Adipose tissue (tissue), 3 donors: ENCODE data around the gene ERVMER34-1. TPM values are rescaled to one million over a fixed set of nuclear protein-coding genes. Genes with fewer than 3 reads are reported as not detected.

ENCODE experiments used
- H3K27ac ChIP-seq: one replicate; pipeline ENCODE4 v1.5.1; 2013; ENCODE audit warnings: low read depth, low read length
- WGBS, 3 donors: extraction: QIAGEN DNeasy Blood & Tissue Kit; methylation state at CpG; one replicate each; pipeline ENCODE4 v1.1.7; 2013; 5-methylcytosine and 5-hydroxymethylcytosine counted together
- polyA plus RNA-seq, 3 donors: library from polyadenylated mRNA; stranded (reverse); fragments of 200-250 nt; gene quantifications; one replicate each; pipeline ENCODE4 v1.2.3, GENCODE V29; 2013
- donor health status: healthy with polysubstance abuse.
- donor health status: Bipolar disorder and iron deficiency.
- donor health status: healthy.

The ERVMER34-1 gene, protein sequence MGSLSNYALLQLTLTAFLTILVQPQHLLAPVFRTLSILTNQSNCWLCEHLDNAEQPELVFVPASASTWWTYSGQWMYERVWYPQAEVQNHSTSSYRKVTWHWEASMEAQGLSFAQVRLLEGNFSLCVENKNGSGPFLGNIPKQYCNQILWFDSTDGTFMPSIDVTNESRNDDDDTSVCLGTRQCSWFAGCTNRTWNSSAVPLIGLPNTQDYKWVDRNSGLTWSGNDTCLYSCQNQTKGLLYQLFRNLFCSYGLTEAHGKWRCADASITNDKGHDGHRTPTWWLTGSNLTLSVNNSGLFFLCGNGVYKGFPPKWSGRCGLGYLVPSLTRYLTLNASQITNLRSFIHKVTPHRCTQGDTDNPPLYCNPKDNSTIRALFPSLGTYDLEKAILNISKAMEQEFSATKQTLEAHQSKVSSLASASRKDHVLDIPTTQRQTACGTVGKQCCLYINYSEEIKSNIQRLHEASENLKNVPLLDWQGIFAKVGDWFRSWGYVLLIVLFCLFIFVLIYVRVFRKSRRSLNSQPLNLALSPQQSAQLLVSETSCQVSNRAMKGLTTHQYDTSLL
- polyA plus RNA-seq, result under 1 TPM; 0.09 to 0.32 (median 0.11) TPM

GRCh38 chr4:52750819-52751486 is at the start of gene ERVMER34-1:
ERVMER34-1 (minus strand) TSS chr4:52751425; CDS start chr4:52745520, 5,905 bp downstream.
- H3K27ac ChIP-seq, result no peak within 1 kb of the TSS
- WGBS, 3 donors, result 2% methylated on average over 60 to 61 of the region's 61 CpGs

DNA sequence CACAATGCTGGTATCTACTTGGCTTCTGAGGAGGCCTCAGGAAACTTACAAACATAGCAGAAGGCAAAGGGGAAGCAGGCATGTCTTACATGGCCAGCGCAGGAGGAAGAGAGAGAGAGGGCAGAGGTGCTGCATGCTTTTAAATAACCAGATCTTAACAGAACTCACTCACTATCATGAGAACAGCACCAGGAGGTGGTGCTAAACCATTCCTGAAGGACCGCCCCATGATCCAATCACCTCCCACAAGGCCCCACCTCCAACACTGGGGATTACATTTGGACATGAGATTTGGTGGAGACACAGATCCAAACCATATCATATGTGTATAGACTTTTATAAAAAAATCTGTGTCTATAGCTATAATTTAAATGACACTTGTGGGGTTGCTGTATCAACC is 48.6 kb upstream of the ERVMER34-1 start:
- 86 to 91% (median 90%) methylated on average over 2 of the region's 2 CpGs for WGBS, 3 donors
- no peak overlapping the region for H3K27ac ChIP-seq

- H3K27ac ChIP-seq, result no peak overlapping the region
These were observed 44.3 kb upstream of the ERVMER34-1 start for GRCh38 chr4:52795533-52795932.

DNA sequence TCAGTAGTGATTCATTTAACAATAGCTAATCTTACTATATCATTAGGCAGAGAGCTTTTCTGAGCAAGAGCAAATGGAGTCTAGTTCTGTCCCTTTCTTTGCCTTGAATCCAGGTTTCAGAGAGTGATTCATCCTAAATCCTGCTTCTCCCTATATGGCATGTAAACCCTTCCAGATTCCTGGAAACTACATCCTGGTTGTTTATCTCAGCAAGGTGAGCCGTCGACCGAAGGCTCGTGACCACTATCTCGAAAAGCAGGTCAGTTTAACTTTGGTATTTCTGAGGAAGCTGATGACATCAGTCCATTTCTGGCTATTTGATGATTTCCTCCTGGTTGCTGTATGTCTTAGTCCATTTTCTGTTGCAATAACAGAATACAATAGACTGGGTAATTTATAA is 40.7 kb upstream of the ERVMER34-1 start:
- 86 to 94% (median 88%) methylated on average over 5 of the region's 5 CpGs for WGBS, 3 donors
- H3K27ac ChIP-seq, result no peak overlapping the region

DNA sequence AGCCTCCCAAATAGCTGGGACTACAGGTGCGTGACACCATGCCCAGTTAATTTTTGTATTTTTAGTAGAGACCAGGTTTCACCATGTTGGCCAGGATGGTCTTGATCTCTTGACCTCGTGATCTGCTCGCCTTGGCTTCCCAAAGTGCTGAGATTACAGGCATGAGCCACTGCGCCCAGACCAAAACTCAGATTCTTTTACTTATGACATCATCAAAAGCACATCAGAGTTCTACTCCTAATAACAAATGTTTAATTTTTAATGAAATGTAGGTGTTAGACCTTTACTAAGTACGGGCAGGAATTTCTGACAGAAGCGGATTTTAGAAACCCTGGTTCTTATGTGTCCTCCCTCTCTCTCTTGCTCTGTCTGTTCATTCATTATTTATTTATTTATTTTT is 38.5 kb upstream of the ERVMER34-1 start:
- H3K27ac ChIP-seq, result no peak overlapping the region
- WGBS, 3 donors, result 93 to 98% (median 97%) methylated on average over 6 of the region's 6 CpGs

DNA sequence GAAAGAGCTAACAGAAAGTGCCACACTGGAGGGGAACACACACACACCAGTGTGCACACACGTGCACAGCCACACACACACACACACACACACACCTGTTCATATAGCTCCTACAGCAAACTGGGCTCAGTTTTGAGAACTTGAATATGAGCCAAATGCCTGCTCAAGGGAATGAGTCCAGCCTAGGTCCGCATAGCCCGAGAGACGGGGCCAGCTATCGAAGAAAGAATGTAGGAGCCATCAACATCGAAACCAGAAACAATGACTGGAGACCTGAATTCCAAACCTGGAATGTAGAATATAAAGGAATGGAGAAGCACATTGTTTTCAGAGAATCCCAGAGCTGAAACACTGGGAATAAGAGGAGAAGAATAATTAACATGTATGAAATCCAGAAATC is 37.6 kb upstream of the ERVMER34-1 start:
- 70 to 82% (median 80%) methylated on average over 6 of the region's 6 CpGs for WGBS, 3 donors
- no peak overlapping the region for H3K27ac ChIP-seq

DNA sequence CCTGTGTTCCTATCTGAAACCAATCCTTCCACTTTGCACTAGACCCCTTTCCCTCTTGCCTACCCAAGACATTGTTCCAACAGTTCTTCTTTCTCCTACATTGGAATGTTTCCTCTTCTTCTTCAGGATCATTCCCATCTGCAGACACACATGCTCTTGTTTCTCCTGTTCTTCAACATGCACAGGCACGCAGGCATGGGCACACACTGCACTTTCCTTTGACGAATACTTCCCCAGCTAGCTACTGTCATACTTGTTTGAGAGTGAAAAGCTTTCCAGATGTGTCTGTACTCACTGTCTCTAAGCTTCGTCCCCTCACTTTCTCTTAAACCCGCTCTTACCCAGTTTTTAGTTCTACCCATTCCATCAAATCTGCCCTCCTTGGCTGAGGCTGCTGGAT is 31.8 kb upstream of the ERVMER34-1 start:
- no peak overlapping the region for H3K27ac ChIP-seq
- WGBS, 3 donors, result 92 to 99% (median 93%) methylated on average over 4 of the region's 4 CpGs

DNA sequence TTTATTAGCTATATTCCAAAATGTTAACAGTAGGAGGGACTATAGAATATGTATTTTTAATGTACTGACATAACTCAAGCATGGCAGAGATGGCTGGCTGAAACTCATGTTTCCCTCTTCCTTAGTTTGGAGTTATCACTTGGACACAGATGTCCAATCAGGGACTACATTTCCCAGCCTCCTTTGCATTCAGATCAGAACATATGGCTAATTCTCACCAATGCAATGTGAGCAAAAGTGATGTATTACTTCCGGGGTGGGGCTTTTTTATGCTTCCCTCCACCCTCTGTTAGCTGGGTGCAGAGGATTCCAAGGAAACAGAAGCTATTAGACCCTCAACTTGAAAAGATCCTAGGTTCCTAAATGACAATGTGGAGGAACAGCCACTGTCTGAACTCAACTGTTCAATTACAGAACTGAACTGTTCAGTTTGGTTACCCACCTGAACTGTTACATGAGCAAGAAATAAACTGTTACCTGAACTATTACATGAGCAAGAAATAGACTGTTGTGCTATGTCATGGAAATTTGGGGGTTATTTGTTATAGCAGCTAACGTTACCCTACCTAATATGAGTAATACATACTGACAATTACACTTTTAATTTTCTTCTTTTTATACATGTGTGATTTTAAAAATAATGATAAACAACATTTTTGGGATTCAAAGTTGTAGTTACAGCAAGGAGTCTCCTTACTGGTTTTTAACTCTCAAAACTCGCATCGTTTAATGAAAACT is 29.6 kb upstream of the ERVMER34-1 start:
- WGBS, 3 donors, result 88 to 92% (median 88%) methylated on average over 4 of the region's 4 CpGs
- H3K27ac ChIP-seq, result no peak overlapping the region

DNA sequence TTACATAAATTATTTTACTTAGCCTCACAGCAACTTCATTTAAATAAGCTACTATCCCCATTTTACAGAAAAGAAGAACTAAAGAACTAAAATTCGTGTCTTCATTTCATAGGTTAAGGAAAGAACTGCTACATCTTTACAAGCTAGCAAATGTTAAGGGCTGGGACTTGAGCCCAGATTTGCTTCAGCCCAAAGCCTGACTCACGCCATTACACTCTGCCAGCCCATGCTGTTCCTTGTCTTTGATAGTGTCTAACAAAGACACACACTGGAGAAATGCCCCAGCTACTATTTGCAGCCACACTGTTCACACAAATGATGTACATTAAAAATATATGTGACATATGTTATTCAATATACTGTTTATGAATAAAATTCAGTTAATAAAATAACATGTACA is 29.0 kb upstream of the ERVMER34-1 start:
- WGBS, 3 donors, result 48 to 71% (median 56%) methylated on average over 2 of the region's 2 CpGs

GRCh38 chr4:52760256-52760655 is 9.0 kb upstream of the ERVMER34-1 start:
- H3K27ac ChIP-seq, result no peak overlapping the region
- WGBS, 3 donors, result 70 to 82% (median 71%) methylated on average over 8 of the region's 8 CpGs

More for the DNA sequence above, 29.0 kb upstream of the ERVMER34-1 start:
- H3K27ac ChIP-seq, result no peak overlapping the region

- H3K27ac ChIP-seq, result no peak overlapping the region
These were observed 4.2 kb upstream of the ERVMER34-1 start for GRCh38 chr4:52755426-52755825.

DNA sequence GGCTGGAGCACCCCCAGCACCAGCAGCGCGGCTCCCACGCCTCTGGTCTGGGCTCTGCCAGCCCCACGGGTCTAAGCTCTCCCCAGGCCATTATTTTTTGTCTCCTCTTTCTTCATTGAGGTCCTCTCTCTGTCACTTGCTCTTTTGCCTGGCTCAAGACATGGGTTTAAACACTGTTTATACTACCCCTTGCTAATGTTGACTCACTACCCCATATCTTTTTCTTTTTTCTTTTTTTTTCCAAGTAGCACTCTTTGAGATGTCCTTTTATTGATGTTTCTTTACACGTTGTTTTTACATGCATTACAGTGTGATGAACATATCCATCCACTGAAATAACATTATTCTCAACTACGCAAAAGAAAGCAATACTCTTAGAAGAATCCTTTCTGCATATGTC is 1.7 kb upstream of the ERVMER34-1 start:
- 91 to 92% (median 92%) methylated on average over 6 of the region's 6 CpGs for WGBS, 3 donors
- no peak overlapping the region for H3K27ac ChIP-seq

DNA sequence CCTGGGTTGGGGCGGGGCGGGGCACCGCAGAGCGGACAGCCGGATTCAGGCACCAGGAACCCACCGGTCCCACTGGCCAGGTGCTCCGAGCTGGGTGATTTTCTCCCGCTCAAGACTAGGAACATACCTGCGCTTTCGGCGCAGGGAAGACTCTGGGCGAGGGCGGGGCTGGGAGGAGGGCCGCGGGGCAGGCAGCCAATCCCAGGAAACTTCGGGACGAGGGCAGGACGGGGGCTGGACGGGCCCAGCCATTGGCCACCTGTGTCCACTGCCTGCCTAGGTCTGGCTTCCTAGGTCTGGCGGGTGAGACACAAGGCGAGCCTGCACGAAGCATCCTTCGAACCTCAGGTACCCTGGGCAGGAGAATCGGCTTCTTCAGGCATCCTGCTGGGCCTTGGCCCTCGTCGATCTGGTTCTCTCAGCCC is 274 bp upstream of the ERVMER34-1 start:
- 6 to 11% (median 10%) methylated on average over 22 to 26 of the region's 26 CpGs for WGBS, 3 donors
- no peak overlapping the region for H3K27ac ChIP-seq

DNA sequence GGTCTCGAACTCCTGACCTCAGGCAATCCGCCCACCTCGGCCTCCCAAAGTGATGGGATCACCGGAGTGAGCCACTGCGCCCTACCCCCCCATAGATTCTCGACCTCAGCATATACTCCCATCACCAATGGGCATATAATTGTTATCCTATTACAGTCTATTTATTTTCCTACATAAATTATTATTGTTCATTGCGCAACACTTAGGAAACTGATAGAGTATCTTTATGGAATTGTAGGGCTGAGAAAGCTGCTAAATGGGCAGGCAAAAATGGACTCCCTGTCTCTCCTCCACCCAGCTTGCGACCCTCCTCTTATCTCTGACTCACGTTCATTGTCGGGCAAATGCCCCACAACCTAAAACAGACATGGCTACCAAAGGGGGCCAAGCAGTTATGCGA is 1.0 kb downstream of the ERVMER34-1 start:
- H3K27ac ChIP-seq, result no peak overlapping the region
- 94 to 96% (median 95%) methylated on average over 11 of the region's 11 CpGs for WGBS, 3 donors

DNA sequence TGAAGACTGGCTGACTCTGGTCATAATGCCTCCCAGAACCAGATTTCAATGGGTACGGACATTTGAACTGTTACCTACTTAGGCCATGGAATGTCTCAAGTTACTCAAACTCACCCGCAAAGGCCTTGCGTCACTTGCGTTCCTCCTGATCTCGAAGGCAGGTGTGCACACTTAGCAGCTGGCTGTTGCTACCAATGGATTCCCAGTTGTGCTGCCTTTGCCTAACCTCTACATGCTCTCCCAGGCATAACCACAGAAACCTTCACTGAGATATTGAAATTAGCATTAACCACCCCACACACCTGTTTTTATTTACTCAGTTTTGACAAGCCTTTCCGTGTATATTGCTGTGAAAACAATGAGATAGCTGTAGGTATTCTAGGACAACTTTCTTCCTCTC is 2.8 kb downstream of the ERVMER34-1 start:
- 93 to 97% (median 96%) methylated on average over 6 of the region's 6 CpGs for WGBS, 3 donors

GRCh38 chr4:52744588-52744987 is 6.6 kb downstream of the ERVMER34-1 start:
- WGBS, 3 donors, result 91 to 93% (median 93%) methylated on average over 5 of the region's 5 CpGs

More for the DNA sequence above, 2.8 kb downstream of the ERVMER34-1 start:
- H3K27ac ChIP-seq, result no peak overlapping the region

GRCh38 chr4:52743444-52744019 is 7.7 kb downstream of the ERVMER34-1 start:
- H3K27ac ChIP-seq, result no peak overlapping the region
- 71 to 79% (median 77%) methylated on average over 4 of the region's 4 CpGs for WGBS, 3 donors

More at GRCh38 chr4:52744588-52744987, 6.6 kb downstream of the ERVMER34-1 start:
- no peak overlapping the region for H3K27ac ChIP-seq

DNA sequence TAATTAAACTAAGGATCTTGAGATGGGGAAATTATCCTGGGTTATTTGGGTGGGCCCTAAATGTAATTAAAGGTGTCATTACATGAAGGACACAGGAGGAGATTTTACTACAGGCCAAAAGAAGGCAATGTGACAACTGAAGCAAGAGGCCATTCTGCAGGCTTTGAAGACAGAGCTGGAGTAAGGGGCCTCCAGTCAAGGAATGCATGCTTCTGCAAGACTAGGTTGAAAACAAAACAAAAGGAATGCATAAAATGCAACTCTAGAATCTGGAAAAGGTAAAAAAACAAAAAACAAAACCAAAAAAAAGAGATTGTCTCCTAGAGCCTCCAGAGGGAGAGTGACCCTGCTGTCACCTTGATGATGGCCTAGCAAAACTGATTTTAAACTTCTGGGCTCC is 21.6 kb downstream of the ERVMER34-1 start:
- H3K27ac ChIP-seq, result no peak overlapping the region
